ENCODE results near the gene PDLIM1. TPM values are rescaled to one million over a fixed set of nuclear protein-coding genes. Genes with fewer than 3 reads are reported as not detected.

Gene PDLIM1
- total RNA-seq, 2 experiments from 2014 or later: 0.76 to 0.92 TPM

DNA sequence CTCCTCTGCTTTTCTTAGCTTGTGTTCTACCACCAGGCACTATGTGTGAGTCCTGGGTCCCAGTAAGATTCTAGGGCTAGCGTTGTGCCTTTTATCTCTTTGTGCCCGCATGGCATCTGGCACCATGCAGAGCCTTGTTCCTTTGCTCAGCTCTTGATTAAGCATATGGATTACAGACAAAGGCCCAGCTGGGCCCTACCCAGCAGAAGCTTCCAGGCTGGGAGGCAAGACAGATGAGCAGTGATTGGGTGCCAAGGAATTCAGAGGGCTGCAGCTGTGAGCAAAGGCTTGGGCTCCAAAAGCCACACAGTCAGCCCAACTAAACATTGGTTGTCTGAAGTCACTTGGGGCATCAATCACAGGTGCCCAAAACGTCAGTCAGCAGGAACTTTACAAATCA, 94.8 kb downstream of the PDLIM1 start:
- DNase-seq: no peak
- intact Hi-C loops (cut with micrococcal nuclease): no loop called here
- Mint-ChIP-seq H3K9me3 (no peaks in the 10 kb centered on the region), H3K27me3 (peaks cover 4% of the 10 kb centered on the region), H3K36me3 (no peaks in the 10 kb centered on the region), H3K4me1 (ENCODE audit: low read depth) (no peaks in the 10 kb centered on the region), H3K4me3 (no peak overlapping the region), H3K27ac (no peak overlapping the region)
- ChIA-PET POLR2A (no interaction called here), CTCF (no interaction called here)

DNA sequence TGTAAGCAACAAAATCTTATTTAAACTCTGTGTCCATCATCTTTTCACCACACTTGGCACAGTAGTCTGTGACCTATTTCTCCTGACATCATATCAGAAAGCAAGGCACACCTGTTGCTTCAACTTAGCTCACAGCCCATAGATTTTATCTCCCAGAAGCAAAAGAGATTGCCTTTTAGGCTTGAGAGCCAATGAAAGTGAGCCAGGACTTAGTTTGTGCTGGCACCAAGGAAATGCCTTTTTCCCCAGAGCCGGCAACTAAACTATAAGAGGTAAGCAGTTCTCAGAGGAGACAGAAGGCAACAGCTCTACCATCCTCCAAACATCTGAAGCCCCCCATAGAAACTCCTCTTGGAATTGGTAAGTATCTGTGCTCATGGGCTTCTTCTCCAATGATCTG, 96.9 kb downstream of the PDLIM1 start, which contains the start of gene ACSM6:
Gene ACSM6 (plus strand): TSS at position 295 of the 400 bp plus-strand sequence. CDS start 248 bp downstream, outside the sequence.
- ChIA-PET CTCF (interaction anchor here (1.3 kb wide), 1 partner anchor 9 kb away, joined by 3 read pairs; no protein-coding TSS in a partner anchor), POLR2A (no interaction called here)
- no peak for DNase-seq
- no peaks in the 10 kb centered on the region for H3K9me3 Mint-ChIP-seq
- H3K4me3 Mint-ChIP-seq: no peak within 1 kb of the TSS
- peaks cover 4% of the 10 kb centered on the region for H3K27me3 Mint-ChIP-seq
- H3K4me1 Mint-ChIP-seq (ENCODE audit: low read depth): no peaks in the 10 kb centered on the region
- H3K27ac Mint-ChIP-seq: no peak within 1 kb of the TSS
- no peaks in the 10 kb centered on the region for H3K36me3 Mint-ChIP-seq
- intact Hi-C loops (cut with micrococcal nuclease): no loop called here

DNA sequence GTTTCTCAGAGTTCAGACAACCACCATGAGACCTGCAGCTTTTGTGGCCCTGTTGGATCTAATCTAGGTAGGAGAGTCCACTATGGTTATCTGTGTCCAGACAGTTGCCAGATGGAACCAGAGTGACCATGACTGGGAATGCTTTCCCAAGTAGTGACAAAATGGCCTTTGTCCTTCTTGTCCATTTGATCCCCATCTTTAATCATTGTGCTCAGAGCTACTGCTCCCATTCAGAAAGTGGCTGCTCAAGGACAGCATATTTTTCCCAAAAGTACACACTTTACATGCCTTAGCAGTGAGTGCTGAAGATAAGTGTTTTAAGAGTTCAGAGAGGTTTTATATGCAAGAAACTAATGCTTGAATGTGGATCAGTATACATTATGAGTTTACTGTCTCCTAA, 102.2 kb downstream of the PDLIM1 start:
- no peak overlapping the region for H3K27ac Mint-ChIP-seq
- no peak overlapping the region for H3K4me3 Mint-ChIP-seq
- H3K9me3 Mint-ChIP-seq: no peaks in the 10 kb centered on the region
- no peaks in the 10 kb centered on the region for H3K36me3 Mint-ChIP-seq
- CTCF ChIA-PET: interaction anchor here (1.0 to 2.0 kb wide), 2 partner anchors 55 to 58 kb away, joined by 4 to 5 read pairs; no protein-coding TSS in a partner anchor
- DNase-seq: no peak
- intact Hi-C loops (cut with micrococcal nuclease): no loop called here
- peaks cover 4% of the 10 kb centered on the region for H3K4me1 Mint-ChIP-seq (ENCODE audit: low read depth)
- peaks cover 15% of the 10 kb centered on the region for H3K27me3 Mint-ChIP-seq
- POLR2A ChIA-PET: no interaction called here

DNA sequence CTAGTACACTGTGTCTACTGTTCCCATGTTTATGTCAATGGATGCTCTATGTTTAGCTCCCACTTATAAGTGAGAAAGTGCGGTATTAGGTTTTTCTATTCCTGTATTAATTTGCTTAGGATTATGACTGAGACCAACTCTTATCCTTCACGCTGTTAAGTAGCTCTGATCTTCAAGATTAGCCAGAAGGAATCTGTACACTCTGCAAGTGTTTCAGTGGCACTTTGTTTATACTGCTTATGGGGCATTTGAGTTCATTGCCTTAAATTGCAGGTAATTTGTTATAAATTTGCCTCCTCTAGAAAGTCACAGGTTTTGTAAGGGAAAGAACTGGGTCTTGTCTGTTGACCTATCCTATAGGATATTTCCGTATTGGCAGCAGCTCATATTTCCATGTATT, 103.2 kb downstream of the PDLIM1 start:
- ChIA-PET CTCF (interaction anchor here (0.5 to 2.0 kb wide), 3 partner anchors 55 to 182 kb away, joined by 3 to 5 read pairs (median 3); no protein-coding TSS in a partner anchor), POLR2A (no interaction called here)
- Mint-ChIP-seq H3K36me3 (no peaks in the 10 kb centered on the region), H3K9me3 (no peaks in the 10 kb centered on the region), H3K27ac (no peak overlapping the region), H3K4me1 (ENCODE audit: low read depth) (peaks cover 6% of the 10 kb centered on the region), H3K4me3 (no peak overlapping the region), H3K27me3 (peaks cover 18% of the 10 kb centered on the region)
- intact Hi-C loops (cut with micrococcal nuclease): no loop called here
- no peak for DNase-seq

Other genes starting within 250 kb of the PDLIM1 start
- not detected for gene CYP2C8, start 221.5 kb downstream of the PDLIM1 start, total RNA-seq
- gene ACSM6, start 96.8 kb downstream of the PDLIM1 start, total RNA-seq: not detected